ENCODE measurements around the gene DTNBP1.
A peak's percentile ranks its signal among the peaks of the same experiment; 100 is the strongest.

Gene DTNBP1

GRCh38 chr6:15498640-15499039, 164.2 kb downstream of the DTNBP1 start:
- DNase-seq: no peak

- no peak for DNase-seq
Observed at GRCh38 chr6:15496345-15497131, 166.3 kb downstream of the DTNBP1 start.

GRCh38 chr6:15495375-15495901, 167.4 kb downstream of the DTNBP1 start:
- DNase-seq: no peak

- DNase-seq: peak; percentile 35
Observed at GRCh38 chr6:15493437-15494168, 169.2 kb downstream of the DTNBP1 start.

GRCh38 chr6:15491986-15492269, 170.9 kb downstream of the DTNBP1 start:
- no peak for DNase-seq

GRCh38 chr6:15491255-15491985, 171.4 kb downstream of the DTNBP1 start:
- peak; percentile 73 for DNase-seq

GRCh38 chr6:15490242-15491100, 172.4 kb downstream of the DTNBP1 start:
- no peak for DNase-seq

GRCh38 chr6:15489261-15489962, 173.4 kb downstream of the DTNBP1 start:
- DNase-seq: no peak

- DNase-seq: no peak
Observed at GRCh38 chr6:15487262-15487661, 175.6 kb downstream of the DTNBP1 start.

GRCh38 chr6:15485936-15486335, 176.9 kb downstream of the DTNBP1 start:
- no peak for DNase-seq

- no peak for DNase-seq
Observed at GRCh38 chr6:15484821-15485220, 178.0 kb downstream of the DTNBP1 start.

- DNase-seq: no peak
Observed at GRCh38 chr6:15484140-15484539, 178.7 kb downstream of the DTNBP1 start.

- no peak for DNase-seq
Observed at GRCh38 chr6:15483060-15483459, 179.8 kb downstream of the DTNBP1 start.

GRCh38 chr6:15481390-15482291, 181.2 kb downstream of the DTNBP1 start:
- DNase-seq: no peak

- DNase-seq: no peak
Observed at GRCh38 chr6:15480525-15480924, 182.3 kb downstream of the DTNBP1 start.

- DNase-seq: no peak
Observed at GRCh38 chr6:15479761-15480160, 183.1 kb downstream of the DTNBP1 start.

GRCh38 chr6:15477746-15478145, 185.1 kb downstream of the DTNBP1 start:
- peak; percentile 27 for DNase-seq

GRCh38 chr6:15476631-15477380, 186.0 kb downstream of the DTNBP1 start:
- DNase-seq: peak; percentile 42

GRCh38 chr6:15475872-15476271, 187.0 kb downstream of the DTNBP1 start:
- no peak for DNase-seq

- DNase-seq: no peak
Observed at GRCh38 chr6:15475261-15475660, 187.6 kb downstream of the DTNBP1 start.

Data from EL (cell line).